Activated CD4-positive, alpha-beta T cell treated with anti-CD3 and anti-CD28 coated beads, Interleukin-2, amount 50 U/mL, for 24 hours (primary cell): ENCODE measurements around the gene EVA1A.

Experiments used
- DNase-seq, 2 donors: peaks; one replicate each; pipeline ENCODE4 v3.0.0-alpha.2; 2020; ENCODE audit warnings: low read depth in 1 of 2, low spot score in 1 of 2

The EVA1A gene

GRCh38 chr2:75518638-75519465 is 41.9 kb downstream of the EVA1A start:
- DNase-seq: no peak

- DNase-seq: no peak
Measured at GRCh38 chr2:75517547-75518230, 43.0 kb downstream of the EVA1A start.

GRCh38 chr2:75516378-75517360 is 44.1 kb downstream of the EVA1A start:
- no peak for DNase-seq

- DNase-seq: no peak
Measured at GRCh38 chr2:75515584-75516368, 45.0 kb downstream of the EVA1A start.

- DNase-seq: no peak
Measured at GRCh38 chr2:75513616-75514170, 47.0 kb downstream of the EVA1A start.

- DNase-seq: no peak
Measured at GRCh38 chr2:75512455-75513212, 48.1 kb downstream of the EVA1A start.

GRCh38 chr2:75506101-75506697 is 54.5 kb downstream of the EVA1A start:
- DNase-seq: no peak

GRCh38 chr2:75505012-75505411 is 55.7 kb downstream of the EVA1A start:
- no peak for DNase-seq

- DNase-seq: no peak
Measured at GRCh38 chr2:75503048-75503607, 57.6 kb downstream of the EVA1A start.

GRCh38 chr2:75500633-75501032 is 60.1 kb downstream of the EVA1A start:
- DNase-seq: no peak

- DNase-seq: no peak
Measured at GRCh38 chr2:75499534-75499933, 61.2 kb downstream of the EVA1A start.

- no peak for DNase-seq
Measured at GRCh38 chr2:75498907-75499306, 61.8 kb downstream of the EVA1A start.

- no peak for DNase-seq
Measured at GRCh38 chr2:75497256-75497655, 63.5 kb downstream of the EVA1A start.

GRCh38 chr2:75495862-75496261 is 64.9 kb downstream of the EVA1A start:
- DNase-seq: no peak

- DNase-seq: no peak
Measured at GRCh38 chr2:75494137-75494769, 66.5 kb downstream of the EVA1A start.

- DNase-seq: no peak
Measured at GRCh38 chr2:75493230-75493629, 67.5 kb downstream of the EVA1A start.

- DNase-seq: no peak
Measured at GRCh38 chr2:75491129-75491753, 69.5 kb downstream of the EVA1A start.

- no peak for DNase-seq
Measured at GRCh38 chr2:75489721-75490120, 71.0 kb downstream of the EVA1A start.
